ENCODE measurements around the gene MACC1. TPM values are rescaled to one million over a fixed set of nuclear protein-coding genes. Genes with fewer than 3 reads are reported as not detected.

MACC1 gene
- total and polyA plus RNA-seq, 9 of the 15 experiments (the other 6 are each of a cell fraction or from before 2014, with no cell fraction given), result 5.9 to 30.2 (median 10.4) TPM

DNA sequence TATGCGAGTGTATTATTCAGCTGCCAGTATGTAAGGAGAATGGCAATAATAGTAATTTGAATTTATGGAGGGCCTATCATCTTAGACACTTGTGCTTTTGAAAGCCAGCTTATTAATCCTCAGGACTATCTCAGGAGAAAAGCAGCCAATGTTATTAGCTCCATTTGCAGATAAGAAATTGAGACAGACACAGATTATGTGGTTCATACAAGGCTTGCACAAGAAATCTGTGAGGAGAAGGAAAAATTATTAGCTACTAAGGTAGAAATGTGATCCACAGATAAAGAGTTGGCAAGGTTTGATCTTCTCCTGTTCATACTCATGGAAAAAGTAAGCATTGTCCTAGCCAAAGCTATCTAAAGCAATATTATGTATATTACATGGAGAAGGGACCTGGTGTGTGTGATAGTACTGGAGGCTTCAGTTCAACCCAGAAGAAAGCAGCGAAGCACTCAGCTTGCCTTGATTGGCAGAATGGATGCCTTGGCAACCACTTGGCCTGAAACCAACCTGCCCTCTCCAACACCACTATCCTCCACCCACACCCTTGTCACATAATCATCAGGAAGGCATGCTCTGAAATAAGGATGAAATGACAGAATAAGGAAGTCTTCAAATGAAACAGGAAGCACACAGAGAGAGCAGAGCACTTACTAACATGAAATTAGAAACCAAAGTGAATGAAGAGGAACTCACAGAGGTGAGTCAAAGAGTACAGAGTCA, 18.0 kb downstream of the MACC1 start (continued):
- TF ChIP-seq TFAM (CRISPR knock-in tag; conservative IDR thresholded peaks at IDR 0.05) (no peak), ZNF124 (CRISPR knock-in tag; IDR thresholded peaks at IDR 0.05) (no peak), SMAD4 (CRISPR knock-in tag; conservative IDR thresholded peaks at IDR 0.05) (no peak), ZZZ3 (IDR thresholded peaks at IDR 0.05) (no peak), CBX8 (IDR thresholded peaks at IDR 0.05; ENCODE audit: borderline replicate concordance, extremely low read depth, low read depth, low read length, poor library complexity, severe bottlenecking) (no peak), NEUROD1 (IDR thresholded peaks at IDR 0.05; ENCODE audit: borderline replicate concordance, low read depth, low read length, partially characterized antibody) (peak; percentile 45), CEBPG (CRISPR knock-in tag; IDR thresholded peaks at IDR 0.05) (no peak), CEBPG (tag; conservative IDR thresholded peaks at IDR 0.05 in 1 of 2, IDR thresholded peaks at IDR 0.05 in 1 of 2) (no peak), MEF2A (IDR thresholded peaks at IDR 0.05; ENCODE audit: control insufficient read depth, low read depth, low read length) (no peak), NR2C1 (IDR thresholded peaks at IDR 0.05) (no peak), NR2C1 (tag; IDR thresholded peaks at IDR 0.05) (no peak), ARID1B (IDR thresholded peaks at IDR 0.05) (peak; percentile 42; the same call in 1 of the 2 replicates), MEIS2 (IDR thresholded peaks at IDR 0.05; ENCODE audit: partially characterized antibody) (peak; percentile 78), CHCHD3 (CRISPR knock-in tag; IDR thresholded peaks at IDR 0.05) (no peak), U2AF1 (optimal IDR thresholded peaks at IDR 0.05; ENCODE audit: low read depth, low read length) (no peak), SLC30A9 (CRISPR knock-in tag; IDR thresholded peaks at IDR 0.05) (no peak), L3MBTL2 (IDR thresholded peaks at IDR 0.05) (peak; percentile 37; the same call in 1 of the 2 replicates), FOXJ2 (tag; IDR thresholded peaks at IDR 0.05) (no peak), MED1 (CRISPR knock-in tag; IDR thresholded peaks at IDR 0.05; ENCODE audit: borderline replicate concordance) (no peak), ZNF644 (tag; IDR thresholded peaks at IDR 0.05; ENCODE audit: low read depth) (no peak), TRIM28 (IDR thresholded peaks at IDR 0.05) (no peak), WHSC1 (IDR thresholded peaks at IDR 0.05; ENCODE audit: low read length) (no peak), XRCC3 (IDR thresholded peaks at IDR 0.05) (no peak), ZNF551 (CRISPR knock-in tag; IDR thresholded peaks at IDR 0.05) (no peak), ZNF766 (CRISPR knock-in tag; conservative IDR thresholded peaks at IDR 0.05) (no peak)
- TF ChIP-seq, protein P1, sequence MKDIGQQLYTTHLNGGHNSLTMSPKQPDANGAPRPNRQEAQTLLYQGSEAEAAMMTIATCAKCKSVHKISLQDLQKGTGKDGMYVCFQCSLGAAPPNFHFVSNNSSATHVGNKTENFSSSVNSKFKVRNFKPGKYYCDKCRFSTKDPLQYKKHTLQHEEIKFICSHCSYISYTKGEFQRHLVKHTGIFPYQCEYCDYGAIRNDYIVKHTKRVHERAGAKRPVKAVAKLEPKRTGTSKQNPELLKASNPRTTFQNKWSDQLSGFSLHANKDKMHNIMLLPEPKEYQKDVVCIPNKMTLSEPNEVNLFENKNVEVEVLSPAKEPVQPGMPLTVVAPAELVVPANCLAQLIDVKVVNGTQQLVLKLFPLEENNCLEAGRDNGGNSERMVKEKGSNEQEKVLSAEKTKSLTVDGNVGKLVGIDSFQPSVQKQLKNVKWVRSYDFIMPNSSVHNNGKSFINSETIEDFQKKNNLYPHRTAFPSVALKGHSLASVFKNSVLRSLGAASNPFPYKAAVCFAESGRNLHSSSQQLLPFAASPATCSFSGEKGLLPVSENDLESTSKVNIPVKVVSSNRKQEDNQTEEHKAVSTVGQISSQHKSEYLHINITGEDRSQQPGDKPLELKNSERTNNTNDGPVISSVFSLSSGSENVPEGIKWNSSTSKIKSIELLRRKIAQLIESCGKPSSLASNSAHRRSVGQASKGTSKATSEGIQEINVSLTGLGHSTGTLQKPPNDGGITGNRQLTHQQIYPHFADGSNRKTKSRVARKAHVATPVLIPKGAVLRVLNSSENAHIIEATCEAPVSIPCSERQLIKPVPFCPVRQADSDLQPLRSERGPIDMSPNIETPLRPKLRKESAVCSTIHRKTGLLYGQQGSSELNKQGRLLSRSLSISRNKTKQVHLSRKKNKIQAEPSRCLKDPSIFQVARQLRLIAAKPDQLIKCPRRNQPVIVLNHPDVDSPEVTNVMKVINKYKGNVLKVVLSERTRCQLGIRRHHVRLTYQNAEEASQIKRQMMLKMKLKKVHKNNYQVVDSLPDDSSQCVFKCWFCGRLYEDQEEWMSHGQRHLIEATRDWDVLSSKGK (CRISPR knock-in tag; IDR thresholded peaks at IDR 0.05), result no peak
- TF ChIP-seq, protein P2, sequence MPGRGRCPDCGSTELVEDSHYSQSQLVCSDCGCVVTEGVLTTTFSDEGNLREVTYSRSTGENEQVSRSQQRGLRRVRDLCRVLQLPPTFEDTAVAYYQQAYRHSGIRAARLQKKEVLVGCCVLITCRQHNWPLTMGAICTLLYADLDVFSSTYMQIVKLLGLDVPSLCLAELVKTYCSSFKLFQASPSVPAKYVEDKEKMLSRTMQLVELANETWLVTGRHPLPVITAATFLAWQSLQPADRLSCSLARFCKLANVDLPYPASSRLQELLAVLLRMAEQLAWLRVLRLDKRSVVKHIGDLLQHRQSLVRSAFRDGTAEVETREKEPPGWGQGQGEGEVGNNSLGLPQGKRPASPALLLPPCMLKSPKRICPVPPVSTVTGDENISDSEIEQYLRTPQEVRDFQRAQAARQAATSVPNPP (IDR thresholded peaks at IDR 0.05; ENCODE audit: borderline replicate concordance, insufficient read depth, insufficient read length), result no peak
